Measurements from ENCODE around the gene ZBTB20.

GRCh38 chr3:114364806-114365654 is 782.1 kb downstream of the ZBTB20 start:
- no peak for TF ChIP-seq CTCF (IDR thresholded peaks at IDR 0.05; ENCODE audit: low read length)
- no peak for TF ChIP-seq EZH2 (optimal IDR thresholded peaks at IDR 0.05; ENCODE audit: low read depth, low read length)
- no peak for TF ChIP-seq EZH2phosphoT487 (IDR thresholded peaks at IDR 0.05; ENCODE audit: low read length)

Measured in MM.1S (cell line).